GM18526 (cell line): Measurements from ENCODE around the gene TMEM51.

Source experiments
- POLR2A ChIP-seq: IDR thresholded peaks from 3 replicates; pipeline ENCODE4 v1.6.1; 2011; ENCODE audit not compliant: insufficient read length; ENCODE audit errors: extremely low read depth

The TMEM51 gene

DNA sequence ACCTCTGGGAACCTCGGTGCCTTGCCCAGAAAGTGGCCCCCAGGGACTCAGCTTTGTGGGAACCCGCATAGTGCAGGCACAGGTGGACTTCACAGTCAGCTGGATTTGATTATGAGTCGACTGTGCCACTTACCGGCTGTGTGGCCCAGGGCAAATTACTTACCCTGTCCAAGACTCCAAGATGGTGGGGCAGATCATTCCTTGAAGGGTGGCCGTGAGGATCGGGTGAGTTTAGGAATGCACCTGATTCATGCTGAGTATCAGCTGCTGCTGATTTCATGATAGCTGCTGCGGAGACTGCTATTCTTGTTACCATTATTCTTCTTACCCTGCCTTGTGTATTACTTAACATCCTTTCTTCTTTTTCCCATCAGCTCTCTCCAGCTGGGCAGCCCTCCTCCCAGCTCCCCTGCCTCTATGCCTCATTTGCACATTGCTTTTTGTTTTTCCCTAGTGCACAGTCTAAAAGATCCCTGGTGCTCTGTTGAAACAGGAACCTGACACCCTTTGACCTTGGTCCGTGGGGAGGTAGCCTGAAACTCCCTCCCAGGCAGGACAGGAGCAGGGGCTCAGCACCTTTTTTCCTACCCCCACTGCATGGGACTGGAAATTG lies 53.0 kb downstream of the TMEM51 start:
- no peak for TF ChIP-seq POLR2A

- no peak for TF ChIP-seq POLR2A
Observed at GRCh38 chr1:15207031-15207828, 53.7 kb downstream of the TMEM51 start.

- no peak for TF ChIP-seq POLR2A
Observed at GRCh38 chr1:15207829-15208429, 54.4 kb downstream of the TMEM51 start.

GRCh38 chr1:15210651-15211375 lies 57.3 kb downstream of the TMEM51 start:
- TF ChIP-seq POLR2A: no peak

GRCh38 chr1:15211424-15211823 lies 57.9 kb downstream of the TMEM51 start:
- TF ChIP-seq POLR2A: no peak

GRCh38 chr1:15212216-15212953 lies 58.8 kb downstream of the TMEM51 start:
- no peak for TF ChIP-seq POLR2A

DNA sequence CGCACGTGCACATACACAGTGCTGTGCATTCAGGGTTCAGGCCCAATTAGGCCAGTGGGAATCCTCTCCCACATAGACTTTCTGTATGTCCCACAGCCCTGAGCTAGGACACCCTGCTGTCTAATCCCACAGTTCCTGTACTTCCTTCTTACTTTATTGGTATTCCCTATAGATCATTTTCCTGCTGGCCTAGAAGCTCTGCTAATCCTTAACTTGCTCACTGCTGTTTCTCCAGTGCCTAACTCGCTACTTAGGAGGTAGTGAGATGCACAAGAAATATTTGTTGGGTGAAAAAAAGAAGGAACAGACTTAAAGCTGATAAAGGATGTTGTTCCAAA lies 59.4 kb downstream of the TMEM51 start:
- no peak for TF ChIP-seq POLR2A

- TF ChIP-seq POLR2A: no peak
Observed at GRCh38 chr1:15213341-15213821, 59.8 kb downstream of the TMEM51 start.

DNA sequence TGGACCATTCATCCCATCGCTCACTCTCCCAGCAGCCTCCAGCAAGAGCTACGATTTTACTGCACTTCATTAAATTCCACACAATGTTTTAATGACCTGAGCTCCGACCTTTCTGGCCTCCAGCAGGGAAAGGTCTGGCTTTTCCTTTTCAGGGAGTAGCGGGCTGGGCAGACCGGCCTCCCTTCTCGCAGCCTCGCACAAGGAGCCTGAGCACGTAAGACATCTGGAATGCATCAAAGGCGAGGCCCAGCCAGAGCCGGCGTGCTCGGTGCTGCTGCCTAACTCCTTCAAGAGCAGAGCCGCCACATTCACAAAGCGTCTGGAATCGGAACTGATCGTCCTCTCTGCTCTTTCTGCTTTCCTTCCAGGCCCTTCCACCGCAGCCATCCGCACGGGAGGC lies 61.0 kb downstream of the TMEM51 start:
- no peak for TF ChIP-seq POLR2A

DNA sequence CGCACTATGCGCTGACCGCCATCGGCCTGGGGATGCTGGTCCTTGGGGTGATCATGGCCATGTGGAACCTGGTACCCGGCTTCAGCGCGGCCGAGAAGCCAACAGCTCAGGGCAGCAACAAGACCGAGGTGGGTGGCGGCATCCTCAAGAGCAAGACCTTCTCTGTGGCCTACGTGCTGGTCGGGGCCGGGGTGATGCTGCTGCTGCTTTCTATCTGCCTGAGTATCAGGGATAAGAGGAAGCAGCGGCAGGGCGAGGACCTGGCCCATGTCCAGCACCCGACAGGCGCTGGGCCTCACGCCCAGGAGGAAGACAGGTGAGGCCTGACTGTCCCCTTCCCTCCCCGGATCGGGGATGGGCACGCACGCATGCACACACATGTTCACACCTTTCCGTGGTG lies 61.6 kb downstream of the TMEM51 start:
- TF ChIP-seq POLR2A: no peak

DNA sequence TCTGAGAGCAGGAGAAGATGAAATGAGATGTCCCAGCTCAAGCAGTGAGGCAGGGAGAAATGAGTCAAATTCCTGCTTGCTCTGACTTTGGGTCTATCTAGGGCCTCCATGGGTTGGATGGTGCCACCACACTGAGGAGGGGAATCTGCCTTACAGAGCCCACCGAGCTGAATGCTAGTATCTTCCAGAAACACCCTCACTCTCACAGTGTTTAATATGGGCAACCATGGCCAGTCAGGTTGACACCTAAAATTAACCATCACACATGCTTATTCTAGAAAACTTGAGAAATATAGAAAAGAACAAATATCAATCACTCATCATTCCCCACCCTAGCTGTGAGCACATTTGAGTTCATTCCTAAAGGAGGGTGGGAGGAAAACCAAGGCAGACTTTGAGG lies 64.1 kb downstream of the TMEM51 start:
- no peak for TF ChIP-seq POLR2A

- no peak for TF ChIP-seq POLR2A
Observed at GRCh38 chr1:15218287-15219279, 65.0 kb downstream of the TMEM51 start.

DNA sequence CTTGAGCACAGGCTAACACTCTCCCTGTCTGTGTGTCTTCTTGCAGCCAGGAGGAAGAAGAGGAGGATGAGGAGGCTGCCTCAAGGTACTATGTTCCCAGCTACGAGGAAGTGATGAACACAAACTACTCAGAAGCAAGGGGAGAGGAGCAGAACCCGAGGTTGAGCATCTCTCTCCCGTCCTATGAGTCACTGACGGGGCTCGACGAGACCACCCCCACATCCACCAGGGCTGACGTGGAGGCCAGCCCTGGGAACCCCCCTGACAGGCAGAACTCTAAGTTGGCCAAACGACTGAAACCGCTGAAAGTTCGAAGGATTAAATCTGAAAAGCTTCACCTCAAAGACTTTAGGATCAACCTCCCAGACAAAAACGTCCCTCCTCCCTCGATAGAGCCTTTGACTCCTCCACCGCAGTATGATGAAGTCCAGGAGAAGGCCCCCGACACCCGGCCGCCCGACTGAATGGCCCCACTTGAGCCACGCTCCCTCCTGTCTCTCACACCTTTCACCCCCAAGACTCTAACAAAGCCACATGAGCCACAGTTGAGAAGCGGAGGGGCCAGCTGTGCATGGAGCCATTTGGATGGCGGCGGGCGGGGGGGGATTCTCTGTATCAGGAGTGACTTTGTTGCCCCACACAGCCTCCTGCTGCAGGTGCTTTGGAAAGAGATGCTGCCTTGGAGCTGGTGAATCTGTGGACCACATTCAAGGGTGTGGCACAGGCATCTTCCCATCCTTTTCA lies 65.9 kb downstream of the TMEM51 start:
- TF ChIP-seq POLR2A: no peak
